IMR-90 (cell line): ENCODE measurements around the gene TNK2. TPM values are rescaled to one million over a fixed set of nuclear protein-coding genes. Genes with fewer than 3 reads are reported as not detected.

Source experiments
- ATAC-seq: fragments of 200-7000 bp; cut with Tn5 transposase; 2 replicates; pipeline ENCODE4 v1.9.1; 2020; ENCODE audit warnings: low read depth, mild to moderate bottlenecking, moderate library complexity
- BruUV-seq: library from RNA; stranded (reverse); fragments of 400-500 nt; replicated peaks from 2 replicates; lab custom pipeline; 2021; lab: Mats Ljungman, UMichigan
- CTCF ChIA-PET: fragments of 300-600 bp; formaldehyde crosslinking; extraction: SDS; loops from one replicate; lab custom pipeline; 2021; ENCODE audit warnings: antibody characterized with exemption; lab: Yijun Ruan, JAX
- POLR2A ChIA-PET: fragments of 300-600 bp; sonication (Branson Sonifier 250); formaldehyde crosslinking; loops from one replicate; lab custom pipeline; 2022; ENCODE audit warnings: antibody characterized with exemption; ENCODE audit not compliant: unreplicated experiment; lab: Charles Lee
- DNase-seq: peaks from one replicate; pipeline ENCODE4 v3.0.0; 2013
- H2AFZ ChIP-seq: replicated peaks from 2 replicates; pipeline ENCODE3; 2013; ENCODE audit warnings: low read length, mild to moderate bottlenecking; ENCODE audit not compliant: poor library complexity
- H2AK5ac ChIP-seq: 2 replicates; pipeline ENCODE4 v1.6.1; 2013; ENCODE audit warnings: low read depth, low read length, inconsistent platforms
- H2AK9ac ChIP-seq: replicated peaks from 2 replicates; pipeline ENCODE3; 2013; ENCODE audit warnings: mild to moderate bottlenecking, low read depth, low read length, moderate library complexity; ENCODE audit not compliant: poor library complexity
- H2BK120ac ChIP-seq: 2 replicates; pipeline ENCODE4 v1.6.1; 2013; ENCODE audit warnings: low read depth, low read length, inconsistent platforms
- H2BK15ac ChIP-seq: 3 replicates; pipeline ENCODE4 v1.6.1; 2013; ENCODE audit warnings: low read depth, low read length, inconsistent platforms
- H2BK20ac ChIP-seq: 2 replicates; pipeline ENCODE4 v1.6.1; 2013; ENCODE audit warnings: low read depth, mild to moderate bottlenecking, inconsistent platforms, low read length, moderate library complexity
- H2BK5ac ChIP-seq: 2 replicates; pipeline ENCODE4 v1.6.1; 2013; ENCODE audit warnings: mild to moderate bottlenecking, low read depth, low read length, inconsistent platforms; ENCODE audit not compliant: poor library complexity, severe bottlenecking
- H3K14ac ChIP-seq: replicated peaks from 2 replicates; pipeline ENCODE4 v1.6.1; 2013; ENCODE audit warnings: low read depth, low read length, inconsistent platforms
- H3K18ac ChIP-seq: 2 replicates; pipeline ENCODE4 v1.6.1; 2013; ENCODE audit warnings: low read depth, low read length, control low read depth
- H3K23ac ChIP-seq: 2 replicates; pipeline ENCODE4 v1.6.1; 2013; ENCODE audit warnings: low read depth, low read length, inconsistent platforms
- H3K27ac ChIP-seq: 2 replicates; pipeline ENCODE4 v1.5.1; 2013; ENCODE audit warnings: mild to moderate bottlenecking, control low read depth, low read length; ENCODE audit not compliant: insufficient read depth
- H3K27me3 ChIP-seq: 2 replicates; pipeline ENCODE4 v1.6.1; 2013; ENCODE audit warnings: low read length; ENCODE audit not compliant: control insufficient read depth, insufficient read depth
- H3K36me3 ChIP-seq: 2 replicates; pipeline ENCODE4 v1.6.1; 2013; ENCODE audit warnings: low read length, mixed read lengths; ENCODE audit not compliant: control insufficient read depth, insufficient read depth
- H3K4ac ChIP-seq: 2 replicates; pipeline ENCODE4 v1.6.1; 2013; ENCODE audit warnings: low read depth, low read length, inconsistent platforms
- H3K4me1 ChIP-seq: 2 replicates; pipeline ENCODE4 v1.6.1; 2013; ENCODE audit warnings: low read length, mixed read lengths; ENCODE audit not compliant: control insufficient read depth, insufficient read depth
- H3K4me2 ChIP-seq: 2 replicates; pipeline ENCODE4 v1.6.1; 2013; ENCODE audit warnings: low read depth, mild to moderate bottlenecking, control low read depth, low read length, moderate library complexity
- H3K4me3 ChIP-seq: 2 replicates; pipeline ENCODE4 v1.5.1; 2013; ENCODE audit warnings: low read depth, mild to moderate bottlenecking, control low read depth, low read length, moderate library complexity; ENCODE audit not compliant: insufficient read depth
- H3K56ac ChIP-seq: 2 replicates; pipeline ENCODE4 v1.6.1; 2013; ENCODE audit warnings: low read length, inconsistent platforms; ENCODE audit not compliant: insufficient read depth; ENCODE audit errors: extremely low read depth
- H3K79me1 ChIP-seq, 2 experiments: 2 replicates each; pipeline ENCODE4 v1.6.1; 2013; ENCODE audit warnings: low read length in 2 of 2, inconsistent platforms in 1 of 2, low read depth in 1 of 2
- H3K9ac ChIP-seq: 2 replicates; pipeline ENCODE4 v1.6.1; 2013; ENCODE audit warnings: low read depth, low read length, control low read depth
- H3K9me1 ChIP-seq: 2 replicates; pipeline ENCODE4 v1.6.1; 2013; ENCODE audit warnings: low read length, inconsistent platforms; ENCODE audit not compliant: insufficient read depth
- H3K9me3 ChIP-seq: 2 replicates; pipeline ENCODE4 v1.6.1; 2013; ENCODE audit warnings: low read length; ENCODE audit not compliant: control insufficient read depth, insufficient read depth
- H4K20me1 ChIP-seq: 2 replicates; pipeline ENCODE4 v1.6.1; 2013; ENCODE audit warnings: low read length, inconsistent platforms; ENCODE audit not compliant: insufficient read depth
- H4K5ac ChIP-seq: 2 replicates; pipeline ENCODE4 v1.6.1; 2013; ENCODE audit warnings: mild to moderate bottlenecking, low read depth, low read length, control low read depth
- H4K8ac ChIP-seq, 2 experiments: 2 replicates each; pipeline ENCODE4 v1.6.1; 2013; ENCODE audit warnings: low read depth in 2 of 2, low read length in 2 of 2, control low read depth in 1 of 2, inconsistent platforms in 1 of 2
- H4K91ac ChIP-seq: 2 replicates; pipeline ENCODE4 v1.6.1; 2013; ENCODE audit warnings: low read depth, low read length, inconsistent platforms; ENCODE audit not compliant: insufficient read depth
- BHLHE40 ChIP-seq: fragments of 150-350 bp; IDR thresholded peaks from 2 replicates; pipeline ENCODE4 v1.6.1; 2016; ENCODE audit warnings: mild to moderate bottlenecking, low read depth, low read length
- CHD1 ChIP-seq: IDR thresholded peaks from 2 replicates; pipeline ENCODE4 v1.6.1; 2012; ENCODE audit warnings: low read depth, low read length, improper control_type of control experiment
- FOS ChIP-seq: fragments of 150-350 bp; IDR thresholded peaks from 2 replicates; pipeline ENCODE4 v1.6.1; 2016; ENCODE audit warnings: low read depth, low read length
- MAFK ChIP-seq: IDR thresholded peaks from 2 replicates; pipeline ENCODE4 v1.6.1; 2012; ENCODE audit warnings: low read depth, low read length, improper control_type of control experiment
- MXI1 ChIP-seq: IDR thresholded peaks from 2 replicates; pipeline ENCODE4 v1.6.1; 2012; ENCODE audit warnings: low read depth, mild to moderate bottlenecking, low read length, moderate library complexity, borderline replicate concordance
- RFX5 ChIP-seq: IDR thresholded peaks from 2 replicates; pipeline ENCODE4 v1.8.0; 2012; ENCODE audit warnings: low read depth, mild to moderate bottlenecking, low read length, moderate library complexity
- SMC3 ChIP-seq: fragments of 150-350 bp; IDR thresholded peaks from 2 replicates; pipeline ENCODE4 v1.6.1; 2016; ENCODE audit warnings: low read depth, mild to moderate bottlenecking, antibody characterized with exemption, low read length, moderate library complexity
- WGBS, 2 experiments: methylation state at CpG; one replicate each; pipeline versions ENCODE4 v1.1.5 to v1.1.7; 2013; ENCODE audit warnings: missing lambda C conversion rate in 2 of 2; ENCODE audit not compliant: insufficient read length in 1 of 2; ENCODE audit errors: extremely low coverage in 2 of 2; 5-methylcytosine and 5-hydroxymethylcytosine counted together
- dilution Hi-C: fragments of 300-500 bp; cut with HindIII; formaldehyde crosslinking; loops from one replicate; pipeline ENCODE4 v1.14.3; 2018; ENCODE audit warnings: low sequenced_read_pairs; ENCODE audit not compliant: unreplicated experiment
- in situ Hi-C: fragments of 300-500 bp; cut with MboI; formaldehyde crosslinking; loops from 3 replicates; pipeline ENCODE4 v1.14.3; 2019; ENCODE audit warnings: low sequenced_read_pairs, inconsistent platforms, mixed read lengths
- intact Hi-C: fragments of 100-400 bp; cut with micrococcal nuclease; formaldehyde crosslinking; loops from 2 replicates; pipeline ENCODE4 v1.10.0; 2022
- polyA plus RNA-seq, 3 experiments: library from polyadenylated mRNA; depleted of rRNA; stranded (reverse); fragments of >200 nt; gene quantifications; 2 replicates each; pipeline ENCODE4 v1.2.3, GENCODE V29; 2012; ENCODE audit warnings: low replicate concordance in 1 of 3
- total RNA-seq: library from RNA; depleted of rRNA; stranded (reverse); fragments of >200 nt; gene quantifications from 2 replicates; pipeline ENCODE4 v1.2.3, GENCODE V29; 2012

TNK2 gene
- total and polyA plus RNA-seq, 2 of the 4 experiments (the other 2 are of a cell fraction) = 2.2 to 13.8 TPM

DNA sequence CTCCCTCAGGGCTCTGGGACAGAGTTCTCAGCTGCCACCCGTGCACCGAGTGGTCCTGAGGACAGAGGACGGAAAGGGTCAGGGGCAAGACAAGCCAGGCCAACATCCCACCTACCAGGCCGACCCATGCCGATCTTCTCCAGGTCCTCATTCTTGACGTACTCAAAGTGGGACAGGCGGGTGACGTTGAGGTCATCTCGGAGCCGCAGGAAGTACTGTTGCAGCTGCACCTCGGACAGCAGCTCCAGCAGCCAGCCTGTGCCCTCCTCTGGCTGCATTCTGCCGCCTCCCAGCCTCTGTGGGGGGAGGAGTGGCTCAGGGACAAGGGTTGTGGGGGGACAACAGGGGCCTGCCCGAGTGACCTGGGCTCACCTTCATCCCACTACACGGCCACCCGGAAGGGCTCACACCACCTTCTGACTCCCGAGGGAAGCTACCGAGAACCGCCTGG, 20.0 kb downstream of the TNK2 start (continued):
- TF ChIP-seq SMC3 (no peak), MAFK (no peak), BHLHE40 (no peak), FOS (no peak), MXI1 (no peak), RFX5 (no peak)

DNA sequence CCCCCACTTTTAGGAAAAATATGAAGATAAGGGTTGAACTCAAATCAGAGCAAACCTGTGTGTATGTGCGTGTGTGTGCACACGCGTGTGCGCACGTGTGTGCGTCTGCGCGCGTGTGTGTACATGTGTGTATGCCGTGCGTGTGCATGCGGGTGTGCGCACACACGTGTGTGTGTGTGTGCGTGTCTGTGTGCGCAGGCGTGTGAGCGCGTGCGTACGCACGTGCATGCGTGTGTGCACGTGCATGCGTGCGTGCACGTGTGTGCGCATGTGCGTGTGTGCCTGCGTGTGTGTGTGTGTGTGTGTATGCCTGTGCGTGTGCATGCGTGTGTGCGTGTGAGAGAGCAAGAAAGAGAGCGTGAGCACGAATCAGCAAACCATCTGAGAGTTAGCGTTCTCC, 20.7 kb downstream of the TNK2 start:
- CTCF ChIA-PET = no interaction called here
- in situ Hi-C loops = no loop called here

More for the DNA sequence above, 20.7 kb downstream of the TNK2 start:
- H3K9me1 ChIP-seq = peaks cover 9% of the 10 kb centered on the region; the same call in 1 of the 2 replicates
- POLR2A ChIA-PET = no interaction called here
- no peaks in the 10 kb centered on the region for H3K27me3 ChIP-seq
- H3K79me1 ChIP-seq = peaks cover 17 to 42% of the 10 kb centered on the region in 2 experiments; a peak in 3 of 4 replicates
- H3K4ac ChIP-seq = no peak overlapping the region
- H3K4me1 ChIP-seq = peaks cover 11% of the 10 kb centered on the region
- no peak overlapping the region for H2AK5ac ChIP-seq
- H2BK120ac ChIP-seq = no peak overlapping the region
- H3K18ac ChIP-seq = no peak overlapping the region
- H3K36me3 ChIP-seq = peaks cover 21% of the 10 kb centered on the region
- no peak overlapping the region for H2BK20ac ChIP-seq
- intact Hi-C loops (no loop called here), dilution Hi-C loops (no loop called here)
- no peak overlapping the region for H3K56ac ChIP-seq
- H2AK9ac ChIP-seq = no peak overlapping the region
- no peak overlapping the region for H3K14ac ChIP-seq
- peaks cover 2% of the 10 kb centered on the region; the same call in 1 of the 2 replicates for H4K20me1 ChIP-seq
- WGBS, 2 experiments = 94% methylated on average over 29 of the region's 36 CpGs; no CpG with 5 or more reads in 1 of the 2 experiments
- no peak overlapping the region for H3K23ac ChIP-seq
- no peak overlapping the region for H2AFZ ChIP-seq
- H4K5ac ChIP-seq = no peak overlapping the region
- no peak overlapping the region for H4K8ac ChIP-seq
- DNase-seq = no peak
- no peak overlapping the region for H3K9ac ChIP-seq
- H3K4me2 ChIP-seq = no peak overlapping the region
- ATAC-seq = no peak
- no peak overlapping the region for H4K91ac ChIP-seq
- no peak for TF ChIP-seq RFX5
- no peak for TF ChIP-seq CHD1
- no peak overlapping the region for H3K4me3 ChIP-seq
- no peaks in the 10 kb centered on the region for H3K9me3 ChIP-seq
- H3K27ac ChIP-seq = no peak overlapping the region
- BruUV-seq = no TSS peak
- H2BK5ac ChIP-seq = no peak overlapping the region
- H2BK15ac ChIP-seq = no peak overlapping the region
